ENCODE data around the gene ASIC2.

The ASIC2 gene

DNA sequence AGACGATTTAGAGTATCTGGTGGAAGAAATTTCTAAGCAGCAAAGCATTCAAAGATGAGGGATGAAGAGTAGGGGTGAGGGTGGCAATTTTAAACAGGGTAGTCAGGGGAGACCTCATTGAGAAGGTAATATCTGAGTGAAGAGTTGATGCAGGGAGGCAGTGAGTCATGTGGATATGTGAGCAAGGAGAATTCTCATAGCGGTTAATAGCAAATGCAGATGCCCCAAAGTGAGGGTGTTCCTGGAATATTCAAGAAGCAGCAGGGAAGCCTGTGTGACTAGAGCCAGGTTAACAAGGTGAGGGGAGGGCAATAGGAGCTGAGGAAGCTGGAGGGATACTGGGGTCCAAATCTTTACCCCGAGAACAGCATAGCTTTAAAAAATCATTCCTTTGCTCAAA, 187.2 kb downstream of the ASIC2 start:
- Histone ChIP-seq H3K4ac (ENCODE audit: low read length) (no peak overlapping the region), H3K4me2 (ENCODE audit: insufficient read depth, low read length, poor library complexity, severe bottlenecking) (no peak overlapping the region), H2BK5ac (ENCODE audit: low read length) (no peak overlapping the region), H2AK5ac (ENCODE audit: low read depth, low read length) (no peak overlapping the region), H3K4me1 (ENCODE audit: control insufficient read depth in 2 of 2, insufficient read depth in 1 of 2, low read depth in 1 of 2, low read length in 2 of 2) (no peaks in the 10 kb centered on the region), H3K27me3 (ENCODE audit: control insufficient read depth in 3 of 3, insufficient read depth in 3 of 3, low read depth in 1 of 3, low read length in 3 of 3) (no peaks in the 10 kb centered on the region), H3K23ac (ENCODE audit: low read depth, low read length, poor library complexity) (no peak overlapping the region), H3K27ac (replicated peaks; ENCODE audit: low read length) (no peak overlapping the region), H3K14ac (ENCODE audit: low read length) (no peak overlapping the region), H2BK15ac (ENCODE audit: low read length) (no peak overlapping the region), H3K36me3 (replicated peaks in 1 of 2; ENCODE audit: control insufficient read depth in 2 of 2, insufficient read depth in 2 of 2, low read length in 2 of 2) (no peaks in the 10 kb centered on the region), H3K4me3 (ENCODE audit: low read length in 2 of 2) (no peak overlapping the region), H3K79me1 (ENCODE audit: low read depth, low read length) (no peaks in the 10 kb centered on the region), H3K9me3 (replicated peaks in 1 of 2; ENCODE audit: control insufficient read depth in 2 of 2, insufficient read depth in 1 of 2, low read depth in 1 of 2, low read length in 2 of 2) (peaks cover 0 to 2% of the 10 kb centered on the region in 2 donors), H2BK12ac (ENCODE audit: low read length) (no peak overlapping the region), H4K8ac (ENCODE audit: low read depth, low read length) (no peak overlapping the region), H4K91ac (ENCODE audit: low read depth, low read length, poor library complexity) (no peak overlapping the region), H3K9ac (ENCODE audit: low read depth, low read length, poor library complexity) (no peak overlapping the region), H2BK120ac (ENCODE audit: low read depth, low read length) (no peak overlapping the region), H2AFZ (ENCODE audit: low read length) (no peak overlapping the region), H3K18ac (ENCODE audit: low read length) (no peak overlapping the region)
- WGBS, 2 donors (ENCODE audit: extremely low coverage in 2 of 2, insufficient read length in 2 of 2, insufficient replicate concordance in 1 of 2) = no CpG with 5 or more reads among the region's 3 CpGs
- DNase-seq (ENCODE audit: low spot score) = no peak

DNA sequence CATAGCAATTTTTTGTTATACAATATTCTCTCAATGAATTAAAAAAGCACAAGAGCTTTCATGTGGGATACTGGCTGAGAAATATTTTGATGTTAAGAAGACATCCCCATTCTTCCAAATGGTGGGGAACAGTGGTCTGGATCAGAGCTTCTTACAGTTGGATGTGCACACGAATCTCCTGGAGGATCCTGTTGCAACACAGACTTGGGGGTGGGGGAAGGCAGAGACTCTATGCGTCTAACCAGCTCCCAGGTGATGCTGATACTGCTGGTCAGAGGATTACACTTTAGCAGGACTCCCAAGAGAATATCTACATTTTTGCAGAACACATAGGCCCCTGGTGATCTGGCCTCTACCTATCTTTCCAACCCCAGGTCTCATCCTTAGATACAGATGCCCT, 193.2 kb downstream of the ASIC2 start:
- Histone ChIP-seq H3K27me3 (ENCODE audit: control insufficient read depth in 3 of 3, insufficient read depth in 3 of 3, low read depth in 1 of 3, low read length in 3 of 3) (no peaks in the 10 kb centered on the region), H2AK5ac (ENCODE audit: low read depth, low read length) (no peak overlapping the region), H3K4me1 (ENCODE audit: control insufficient read depth in 2 of 2, insufficient read depth in 1 of 2, low read depth in 1 of 2, low read length in 2 of 2) (no peaks in the 10 kb centered on the region), H3K23ac (ENCODE audit: low read depth, low read length, poor library complexity) (no peak overlapping the region), H3K4me3 (ENCODE audit: low read length in 2 of 2) (no peak overlapping the region), H3K14ac (ENCODE audit: low read length) (no peak overlapping the region), H3K79me1 (ENCODE audit: low read depth, low read length) (no peaks in the 10 kb centered on the region), H3K27ac (replicated peaks; ENCODE audit: low read length) (no peak overlapping the region), H2BK120ac (ENCODE audit: low read depth, low read length) (no peak overlapping the region), H3K9ac (ENCODE audit: low read depth, low read length, poor library complexity) (no peak overlapping the region), H2BK12ac (ENCODE audit: low read length) (no peak overlapping the region), H3K36me3 (replicated peaks in 1 of 2; ENCODE audit: control insufficient read depth in 2 of 2, insufficient read depth in 2 of 2, low read length in 2 of 2) (no peaks in the 10 kb centered on the region), H4K8ac (ENCODE audit: low read depth, low read length) (no peak overlapping the region), H3K4ac (ENCODE audit: low read length) (no peak overlapping the region), H2AFZ (ENCODE audit: low read length) (no peak overlapping the region), H4K91ac (ENCODE audit: low read depth, low read length, poor library complexity) (no peak overlapping the region), H3K9me3 (replicated peaks in 1 of 2; ENCODE audit: control insufficient read depth in 2 of 2, insufficient read depth in 1 of 2, low read depth in 1 of 2, low read length in 2 of 2) (peaks cover 0 to 2% of the 10 kb centered on the region in 2 donors), H2BK15ac (ENCODE audit: low read length) (no peak overlapping the region), H3K4me2 (ENCODE audit: insufficient read depth, low read length, poor library complexity, severe bottlenecking) (no peak overlapping the region), H2BK5ac (ENCODE audit: low read length) (no peak overlapping the region), H3K18ac (ENCODE audit: low read length) (no peak overlapping the region)
- DNase-seq (ENCODE audit: low spot score) = no peak
- WGBS, 2 donors (ENCODE audit: extremely low coverage in 2 of 2, insufficient read length in 2 of 2, insufficient replicate concordance in 1 of 2) = no CpG with 5 or more reads among the region's 2 CpGs

DNA sequence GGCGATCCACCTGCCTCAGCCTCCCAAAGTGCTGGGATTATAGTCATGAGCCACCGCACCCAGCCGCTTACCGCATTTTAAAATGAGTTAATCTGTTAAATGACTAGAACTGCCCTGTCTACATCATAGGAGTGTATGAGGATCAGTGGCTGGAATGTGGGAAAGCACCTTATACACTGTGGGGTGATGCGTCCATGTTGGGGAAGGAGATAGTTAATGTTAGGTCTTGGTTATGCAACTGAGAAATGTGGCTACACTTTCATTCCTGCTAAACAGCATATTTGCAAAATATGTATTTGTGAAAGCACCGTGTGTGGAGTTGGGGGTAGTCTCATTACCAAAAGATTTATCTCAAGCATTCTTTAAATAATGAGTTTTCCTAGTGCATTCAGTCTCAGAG, 193.8 kb downstream of the ASIC2 start:
- Histone ChIP-seq H3K18ac (ENCODE audit: low read length) (no peak overlapping the region), H3K36me3 (replicated peaks in 1 of 2; ENCODE audit: control insufficient read depth in 2 of 2, insufficient read depth in 2 of 2, low read length in 2 of 2) (no peaks in the 10 kb centered on the region), H2BK120ac (ENCODE audit: low read depth, low read length) (no peak overlapping the region), H2AFZ (ENCODE audit: low read length) (no peak overlapping the region), H3K23ac (ENCODE audit: low read depth, low read length, poor library complexity) (no peak overlapping the region), H3K9ac (ENCODE audit: low read depth, low read length, poor library complexity) (no peak overlapping the region), H2BK15ac (ENCODE audit: low read length) (no peak overlapping the region), H3K79me1 (ENCODE audit: low read depth, low read length) (no peaks in the 10 kb centered on the region), H2BK5ac (ENCODE audit: low read length) (no peak overlapping the region), H4K8ac (ENCODE audit: low read depth, low read length) (no peak overlapping the region), H2BK12ac (ENCODE audit: low read length) (no peak overlapping the region), H3K4ac (ENCODE audit: low read length) (no peak overlapping the region), H2AK5ac (ENCODE audit: low read depth, low read length) (no peak overlapping the region), H3K4me1 (ENCODE audit: control insufficient read depth in 2 of 2, insufficient read depth in 1 of 2, low read depth in 1 of 2, low read length in 2 of 2) (no peaks in the 10 kb centered on the region), H3K14ac (ENCODE audit: low read length) (no peak overlapping the region), H3K4me3 (ENCODE audit: low read length in 2 of 2) (no peak overlapping the region), H3K27ac (replicated peaks; ENCODE audit: low read length) (no peak overlapping the region), H3K27me3 (ENCODE audit: control insufficient read depth in 3 of 3, insufficient read depth in 3 of 3, low read depth in 1 of 3, low read length in 3 of 3) (no peaks in the 10 kb centered on the region), H3K9me3 (replicated peaks in 1 of 2; ENCODE audit: control insufficient read depth in 2 of 2, insufficient read depth in 1 of 2, low read depth in 1 of 2, low read length in 2 of 2) (peaks cover 0 to under 1% of the 10 kb centered on the region in 2 donors), H4K91ac (ENCODE audit: low read depth, low read length, poor library complexity) (no peak overlapping the region), H3K4me2 (ENCODE audit: insufficient read depth, low read length, poor library complexity, severe bottlenecking) (no peak overlapping the region)
- DNase-seq (ENCODE audit: low spot score) = no peak
- WGBS, 2 donors (ENCODE audit: extremely low coverage in 2 of 2, insufficient read length in 2 of 2, insufficient replicate concordance in 1 of 2) = no CpG with 5 or more reads among the region's 6 CpGs

DNA sequence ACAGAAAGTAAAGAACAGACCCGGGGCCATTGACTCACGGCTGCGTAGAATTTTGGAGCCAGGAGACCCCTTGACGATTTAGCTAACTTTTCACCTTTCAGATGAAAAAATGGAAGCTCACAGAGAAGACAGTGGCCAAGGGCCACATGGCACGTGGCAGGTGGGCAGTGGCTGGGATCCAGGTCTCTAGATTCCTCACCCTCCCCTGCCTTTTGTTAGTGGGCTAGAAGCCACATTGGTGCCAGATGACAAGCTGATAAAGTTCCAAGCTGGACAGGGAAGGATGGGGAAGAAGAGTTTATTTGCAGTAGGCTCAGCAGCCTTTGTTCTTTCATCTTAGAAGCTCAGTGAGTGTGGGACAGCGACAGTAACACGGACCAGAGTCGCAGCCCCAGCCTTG, 195.7 kb downstream of the ASIC2 start:
- Histone ChIP-seq H3K79me1 (ENCODE audit: low read depth, low read length) (no peaks in the 10 kb centered on the region), H3K27me3 (ENCODE audit: control insufficient read depth in 3 of 3, insufficient read depth in 3 of 3, low read depth in 1 of 3, low read length in 3 of 3) (no peaks in the 10 kb centered on the region), H3K4me3 (ENCODE audit: low read length in 2 of 2) (no peak overlapping the region), H3K4me1 (ENCODE audit: control insufficient read depth in 2 of 2, insufficient read depth in 1 of 2, low read depth in 1 of 2, low read length in 2 of 2) (no peaks in the 10 kb centered on the region), H3K9ac (ENCODE audit: low read depth, low read length, poor library complexity) (no peak overlapping the region), H3K9me3 (replicated peaks in 1 of 2; ENCODE audit: control insufficient read depth in 2 of 2, insufficient read depth in 1 of 2, low read depth in 1 of 2, low read length in 2 of 2) (no peaks in the 10 kb centered on the region), H3K27ac (replicated peaks; ENCODE audit: low read length) (no peak overlapping the region), H3K4ac (ENCODE audit: low read length) (no peak overlapping the region), H2AK5ac (ENCODE audit: low read depth, low read length) (no peak overlapping the region), H3K4me2 (ENCODE audit: insufficient read depth, low read length, poor library complexity, severe bottlenecking) (no peak overlapping the region), H2BK5ac (ENCODE audit: low read length) (no peak overlapping the region), H4K8ac (ENCODE audit: low read depth, low read length) (no peak overlapping the region), H3K23ac (ENCODE audit: low read depth, low read length, poor library complexity) (no peak overlapping the region), H2BK120ac (ENCODE audit: low read depth, low read length) (no peak overlapping the region), H2BK12ac (ENCODE audit: low read length) (no peak overlapping the region), H2BK15ac (ENCODE audit: low read length) (no peak overlapping the region), H4K91ac (ENCODE audit: low read depth, low read length, poor library complexity) (no peak overlapping the region), H2AFZ (ENCODE audit: low read length) (no peak overlapping the region), H3K36me3 (replicated peaks in 1 of 2; ENCODE audit: control insufficient read depth in 2 of 2, insufficient read depth in 2 of 2, low read length in 2 of 2) (no peaks in the 10 kb centered on the region), H3K18ac (ENCODE audit: low read length) (no peak overlapping the region), H3K14ac (ENCODE audit: low read length) (no peak overlapping the region)
- WGBS, 2 donors (ENCODE audit: extremely low coverage in 2 of 2, insufficient read length in 2 of 2, insufficient replicate concordance in 1 of 2) = no CpG with 5 or more reads among the region's 8 CpGs
- no peak for DNase-seq (ENCODE audit: low spot score)

Measured in neuronal stem cell (in vitro differentiated cells).